Measurements from ENCODE around the gene TAF3.

Gene TAF3

DNA sequence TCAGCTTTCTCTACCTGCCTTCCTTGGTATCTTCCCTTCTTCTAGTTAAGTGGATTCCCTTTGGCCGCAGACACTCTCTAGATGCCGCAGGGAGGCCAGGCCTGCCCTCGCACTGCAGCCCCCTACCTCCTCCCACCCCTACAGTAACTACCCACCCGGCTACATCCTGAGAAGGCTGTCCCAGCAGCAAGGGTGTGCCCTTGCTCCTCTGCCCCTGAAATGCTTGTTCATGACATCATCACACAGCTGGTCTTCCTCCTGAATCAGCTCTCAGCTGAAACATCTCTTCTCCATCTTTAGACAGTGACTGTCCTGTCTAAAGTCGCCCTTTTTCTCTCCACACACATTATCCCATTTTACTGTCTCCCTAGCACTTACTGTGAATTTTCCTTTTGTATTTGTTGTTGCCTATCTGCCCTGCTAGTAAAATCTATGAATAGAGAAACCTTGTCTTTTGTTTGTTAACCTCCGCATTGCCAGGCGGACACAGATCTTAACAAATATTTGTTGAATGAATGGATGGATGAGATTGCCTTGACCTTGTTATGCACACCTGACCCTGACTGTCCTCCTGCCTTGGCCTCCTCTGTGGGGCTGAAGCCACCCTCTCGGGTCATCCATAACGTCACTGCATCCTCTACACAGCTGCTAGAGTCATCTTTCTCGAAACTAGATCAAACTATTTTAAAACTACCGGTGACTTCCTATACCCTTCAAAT, 127.3 kb downstream of the TAF3 start:
- TF ChIP-seq GATA3 (IDR thresholded peaks at IDR 0.05; ENCODE audit: low read depth, low read length) (no peak), GATA2 (IDR thresholded peaks at IDR 0.05; ENCODE audit: low read depth, low read length) (no peak)

- TF ChIP-seq GATA2 (IDR thresholded peaks at IDR 0.05; ENCODE audit: low read depth, low read length) (no peak), GATA3 (IDR thresholded peaks at IDR 0.05; ENCODE audit: low read depth, low read length) (no peak)
Measured at GRCh38 chr10:7948371-7949000, 130.2 kb downstream of the TAF3 start.

GRCh38 chr10:7950981-7951847, 132.9 kb downstream of the TAF3 start:
- TF ChIP-seq GATA2 (IDR thresholded peaks at IDR 0.05; ENCODE audit: low read depth, low read length), result no peak
- no peak for TF ChIP-seq GATA3 (IDR thresholded peaks at IDR 0.05; ENCODE audit: low read depth, low read length)

DNA sequence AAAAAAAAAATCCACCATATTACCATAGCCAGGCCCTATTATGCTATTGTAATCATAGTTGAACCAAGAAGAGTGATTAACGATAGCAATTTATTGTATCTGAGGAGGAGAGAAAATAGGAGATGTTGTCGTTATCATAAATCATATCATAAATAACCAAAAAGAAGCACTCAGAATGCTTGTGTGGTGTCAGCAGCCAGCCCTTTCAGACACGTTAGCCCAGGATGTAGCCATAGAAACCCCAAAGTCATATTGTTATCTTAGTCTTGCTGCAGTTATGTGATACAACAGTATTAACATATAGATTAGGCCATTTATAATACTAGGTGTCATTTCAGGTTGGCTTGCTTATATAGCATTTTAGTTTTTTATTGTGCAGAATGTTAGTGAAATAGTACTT, 134.0 kb downstream of the TAF3 start:
- TF ChIP-seq GATA2 (IDR thresholded peaks at IDR 0.05; ENCODE audit: low read depth, low read length) (no peak), GATA3 (IDR thresholded peaks at IDR 0.05; ENCODE audit: low read depth, low read length) (no peak)

DNA sequence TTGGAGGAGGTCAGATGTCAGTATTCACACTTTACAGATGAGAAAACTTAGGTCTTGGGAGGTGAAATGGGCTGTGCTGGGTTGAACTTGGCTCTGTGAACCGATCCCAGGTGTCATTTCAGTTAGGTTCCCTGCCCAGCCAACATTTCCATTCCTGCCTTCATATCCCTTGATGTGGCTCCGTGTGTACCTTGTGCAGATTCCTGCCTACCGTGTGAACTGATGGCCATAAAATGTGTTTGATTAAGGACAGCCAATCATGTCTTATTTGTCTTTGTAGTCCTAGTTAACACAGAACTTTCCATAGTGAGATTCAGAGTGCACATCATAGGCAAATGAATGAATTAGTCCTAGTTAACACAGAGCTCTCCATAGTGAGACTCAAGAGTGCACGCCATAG, 135.1 kb downstream of the TAF3 start:
- TF ChIP-seq GATA3 (IDR thresholded peaks at IDR 0.05; ENCODE audit: low read depth, low read length) (no peak), GATA2 (IDR thresholded peaks at IDR 0.05; ENCODE audit: low read depth, low read length) (no peak)

DNA sequence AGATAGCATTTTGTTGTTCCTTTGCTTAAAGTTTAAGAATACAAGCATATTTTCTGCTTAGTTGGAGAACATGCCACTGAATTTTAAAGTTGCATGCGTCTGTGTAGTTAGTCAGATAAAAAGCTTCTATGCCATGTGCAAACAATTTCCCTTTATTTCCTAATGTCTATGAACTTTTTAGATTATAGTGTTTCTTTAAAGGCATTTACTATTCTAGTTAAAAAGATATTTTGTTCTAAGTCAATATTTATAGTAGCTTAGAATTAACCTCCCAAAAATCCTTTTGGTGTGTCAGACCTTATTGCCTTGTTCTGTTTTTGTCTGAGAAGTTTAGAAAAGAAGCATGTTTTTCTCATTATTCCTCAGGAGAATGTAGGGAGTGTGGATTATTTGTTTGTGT, 137.1 kb downstream of the TAF3 start:
- TF ChIP-seq GATA2 (IDR thresholded peaks at IDR 0.05; ENCODE audit: low read depth, low read length) (no peak), GATA3 (IDR thresholded peaks at IDR 0.05; ENCODE audit: low read depth, low read length) (no peak)

GRCh38 chr10:7956508-7956907, 138.2 kb downstream of the TAF3 start:
- TF ChIP-seq GATA3 (IDR thresholded peaks at IDR 0.05; ENCODE audit: low read depth, low read length) (no peak), GATA2 (IDR thresholded peaks at IDR 0.05; ENCODE audit: low read depth, low read length) (no peak)

- no peak for TF ChIP-seq GATA2 (IDR thresholded peaks at IDR 0.05; ENCODE audit: low read depth, low read length)
- TF ChIP-seq GATA3 (IDR thresholded peaks at IDR 0.05; ENCODE audit: low read depth, low read length), result no peak
Measured at GRCh38 chr10:7957591-7957990, 139.3 kb downstream of the TAF3 start.

DNA sequence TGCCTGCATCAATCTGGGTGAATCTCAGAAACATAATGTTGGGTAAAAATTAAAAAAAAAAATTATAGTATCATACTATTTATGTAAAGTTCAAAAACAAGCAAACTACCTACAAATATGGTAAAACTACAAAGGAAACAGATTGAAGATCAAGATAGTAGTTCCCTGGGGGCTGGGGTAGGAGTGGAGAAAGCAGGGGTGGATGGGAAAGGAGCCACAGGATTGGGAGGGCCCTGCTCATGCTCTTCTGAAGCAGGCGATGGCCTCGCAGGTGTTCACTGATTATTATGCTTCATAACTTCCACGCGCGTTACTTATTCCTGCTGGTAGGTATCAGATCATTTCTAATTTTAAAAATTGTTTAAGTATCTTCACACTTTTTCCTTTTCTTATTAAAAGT, 140.1 kb downstream of the TAF3 start:
- no peak for TF ChIP-seq GATA3 (IDR thresholded peaks at IDR 0.05; ENCODE audit: low read depth, low read length)
- TF ChIP-seq GATA2 (IDR thresholded peaks at IDR 0.05; ENCODE audit: low read depth, low read length), result no peak

- no peak for TF ChIP-seq GATA2 (IDR thresholded peaks at IDR 0.05; ENCODE audit: low read depth, low read length)
- no peak for TF ChIP-seq GATA3 (IDR thresholded peaks at IDR 0.05; ENCODE audit: low read depth, low read length)
Measured at GRCh38 chr10:7960108-7960507, 141.8 kb downstream of the TAF3 start.

DNA sequence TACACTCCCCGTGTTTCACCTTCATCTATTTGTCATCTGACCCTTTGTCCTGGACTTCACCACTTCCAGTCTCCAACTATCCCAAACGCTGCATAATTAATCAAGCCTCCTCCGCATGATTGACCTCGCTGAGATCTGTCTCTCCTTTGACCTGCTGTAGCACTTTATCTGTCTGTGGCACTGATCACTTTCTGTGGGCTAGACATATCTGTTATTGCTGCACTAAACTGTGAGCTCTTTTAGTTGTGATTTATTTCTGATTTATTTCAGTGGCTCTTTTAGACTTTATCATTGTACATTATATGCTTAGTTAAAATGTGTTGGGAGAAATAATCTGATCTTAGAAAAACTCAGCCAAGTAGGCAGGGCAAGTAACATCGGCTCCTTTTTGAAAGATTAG, 144.3 kb downstream of the TAF3 start:
- no peak for TF ChIP-seq GATA2 (IDR thresholded peaks at IDR 0.05; ENCODE audit: low read depth, low read length)
- TF ChIP-seq GATA3 (IDR thresholded peaks at IDR 0.05; ENCODE audit: low read depth, low read length), result no peak

DNA sequence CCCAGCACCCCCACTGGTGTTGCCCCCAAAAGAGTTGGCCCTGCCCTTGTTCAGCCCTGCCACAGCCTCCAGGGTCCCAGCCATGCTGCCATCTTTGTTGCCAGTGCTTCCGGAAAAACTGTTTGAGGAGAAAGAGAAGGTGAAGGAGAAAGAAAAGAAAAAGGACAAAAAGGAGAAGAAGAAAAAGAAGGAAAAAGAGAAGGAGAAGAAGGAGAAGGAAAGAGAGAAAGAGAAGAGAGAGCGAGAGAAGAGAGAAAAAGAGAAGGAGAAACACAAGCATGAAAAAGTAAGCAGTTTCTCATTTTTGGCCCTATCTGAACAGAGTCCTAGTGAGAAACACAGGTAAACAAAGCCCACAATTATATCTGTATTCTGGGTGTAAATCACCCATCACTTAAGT, 147.2 kb downstream of the TAF3 start:
- no peak for TF ChIP-seq GATA3 (IDR thresholded peaks at IDR 0.05; ENCODE audit: low read depth, low read length)
- TF ChIP-seq GATA2 (IDR thresholded peaks at IDR 0.05; ENCODE audit: low read depth, low read length), result no peak

- no peak for TF ChIP-seq GATA2 (IDR thresholded peaks at IDR 0.05; ENCODE audit: low read depth, low read length)
- TF ChIP-seq GATA3 (IDR thresholded peaks at IDR 0.05; ENCODE audit: low read depth, low read length), result no peak
Measured at GRCh38 chr10:7967035-7967434, 148.7 kb downstream of the TAF3 start.

GRCh38 chr10:7968510-7969112, 150.3 kb downstream of the TAF3 start:
- TF ChIP-seq GATA2 (IDR thresholded peaks at IDR 0.05; ENCODE audit: low read depth, low read length), result no peak
- no peak for TF ChIP-seq GATA3 (IDR thresholded peaks at IDR 0.05; ENCODE audit: low read depth, low read length)
